Endothelial cell (in vitro differentiated cells): ENCODE data around the gene HTR1B. TPM values are rescaled to one million over a fixed set of nuclear protein-coding genes. Genes with fewer than 3 reads are reported as not detected.

Experiments
- DNase-seq: peaks from one replicate; pipeline ENCODE4 v3.0.0; 2021; ENCODE audit warnings: low spot score
- H3K27ac Mint-ChIP-seq: one replicate; pipeline ENCODE4 v1.8.0; 2021; ENCODE audit warnings: mixed read lengths, inconsistent platforms; ENCODE audit not compliant: unreplicated experiment
- H3K27me3 Mint-ChIP-seq: one replicate; pipeline ENCODE4 v1.8.0; 2021; ENCODE audit warnings: mild to moderate bottlenecking, moderate library complexity, mixed read lengths, inconsistent platforms; ENCODE audit not compliant: unreplicated experiment
- H3K36me3 Mint-ChIP-seq: one replicate; pipeline ENCODE4 v1.8.0; 2021; ENCODE audit warnings: mild to moderate bottlenecking, low read depth, mixed read lengths, inconsistent platforms; ENCODE audit not compliant: unreplicated experiment
- H3K4me1 Mint-ChIP-seq: one replicate; pipeline ENCODE4 v1.8.0; 2021; ENCODE audit warnings: mild to moderate bottlenecking, mixed read lengths, inconsistent platforms; ENCODE audit not compliant: unreplicated experiment
- H3K4me3 Mint-ChIP-seq: one replicate; pipeline ENCODE4 v1.8.0; 2021; ENCODE audit warnings: mild to moderate bottlenecking, mixed read lengths, inconsistent platforms; ENCODE audit not compliant: unreplicated experiment
- H3K9me3 Mint-ChIP-seq: one replicate; pipeline ENCODE4 v1.8.0; 2021; ENCODE audit warnings: mixed read lengths, inconsistent platforms; ENCODE audit not compliant: unreplicated experiment
- total RNA-seq: library from RNA; stranded (reverse); fragmentation: NEBNext Ultra II Directional; extraction: Animal tissue kit (Norgen Biotek cat#: 25700); gene quantifications from one replicate; pipeline ENCODE4 v1.2.1, GENCODE V29; 2021; ENCODE audit not compliant: unreplicated experiment
- TF ChIP-seq, protein P1 (sequence below): fragments of 200-600 bp; sonication (generic); IDR thresholded peaks from one replicate; pipeline ENCODE4 v1.5.0; 2021; ENCODE audit warnings: antibody characterized with exemption; ENCODE audit not compliant: unreplicated experiment

Gene HTR1B
- total RNA-seq, 1 donor from 2014 or later: 0.33 TPM

DNA sequence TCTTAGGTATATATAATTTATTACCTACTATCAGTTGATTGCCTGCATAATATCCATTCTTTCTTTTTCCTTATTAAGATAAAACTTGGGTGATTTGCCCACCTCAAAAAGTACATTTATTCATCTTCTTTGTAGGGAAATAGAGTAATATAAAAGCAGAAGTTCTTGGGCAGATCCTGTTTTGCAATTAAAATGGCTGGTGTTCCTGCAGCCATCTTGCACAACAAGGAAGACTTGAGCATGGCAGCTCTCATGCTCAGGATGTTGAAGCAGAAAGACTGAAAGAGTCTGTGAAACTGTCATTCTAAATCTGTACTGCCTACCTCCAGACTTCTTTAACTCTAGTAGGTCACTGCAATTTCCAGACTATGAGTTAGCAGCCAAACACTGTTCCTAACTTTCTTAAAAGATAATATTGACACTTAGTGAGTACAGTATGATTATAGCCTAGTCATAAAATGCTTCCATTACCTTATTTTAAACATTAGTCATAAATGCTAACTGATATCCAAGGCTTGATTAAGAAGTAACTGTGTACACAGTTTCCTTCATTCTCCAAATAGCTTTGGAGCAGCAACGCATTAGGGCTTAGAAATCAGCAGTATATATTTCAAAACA lies 24.6 kb upstream of the HTR1B start:
- TF ChIP-seq, protein P1, sequence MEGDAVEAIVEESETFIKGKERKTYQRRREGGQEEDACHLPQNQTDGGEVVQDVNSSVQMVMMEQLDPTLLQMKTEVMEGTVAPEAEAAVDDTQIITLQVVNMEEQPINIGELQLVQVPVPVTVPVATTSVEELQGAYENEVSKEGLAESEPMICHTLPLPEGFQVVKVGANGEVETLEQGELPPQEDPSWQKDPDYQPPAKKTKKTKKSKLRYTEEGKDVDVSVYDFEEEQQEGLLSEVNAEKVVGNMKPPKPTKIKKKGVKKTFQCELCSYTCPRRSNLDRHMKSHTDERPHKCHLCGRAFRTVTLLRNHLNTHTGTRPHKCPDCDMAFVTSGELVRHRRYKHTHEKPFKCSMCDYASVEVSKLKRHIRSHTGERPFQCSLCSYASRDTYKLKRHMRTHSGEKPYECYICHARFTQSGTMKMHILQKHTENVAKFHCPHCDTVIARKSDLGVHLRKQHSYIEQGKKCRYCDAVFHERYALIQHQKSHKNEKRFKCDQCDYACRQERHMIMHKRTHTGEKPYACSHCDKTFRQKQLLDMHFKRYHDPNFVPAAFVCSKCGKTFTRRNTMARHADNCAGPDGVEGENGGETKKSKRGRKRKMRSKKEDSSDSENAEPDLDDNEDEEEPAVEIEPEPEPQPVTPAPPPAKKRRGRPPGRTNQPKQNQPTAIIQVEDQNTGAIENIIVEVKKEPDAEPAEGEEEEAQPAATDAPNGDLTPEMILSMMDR: no peak
- H3K27me3 Mint-ChIP-seq: no peaks in the 10 kb centered on the region
- no peaks in the 10 kb centered on the region for H3K36me3 Mint-ChIP-seq
- no peak overlapping the region for H3K27ac Mint-ChIP-seq
- no peaks in the 10 kb centered on the region for H3K4me1 Mint-ChIP-seq
- no peaks in the 10 kb centered on the region for H3K9me3 Mint-ChIP-seq
- no peak overlapping the region for H3K4me3 Mint-ChIP-seq
- no peak for DNase-seq

DNA sequence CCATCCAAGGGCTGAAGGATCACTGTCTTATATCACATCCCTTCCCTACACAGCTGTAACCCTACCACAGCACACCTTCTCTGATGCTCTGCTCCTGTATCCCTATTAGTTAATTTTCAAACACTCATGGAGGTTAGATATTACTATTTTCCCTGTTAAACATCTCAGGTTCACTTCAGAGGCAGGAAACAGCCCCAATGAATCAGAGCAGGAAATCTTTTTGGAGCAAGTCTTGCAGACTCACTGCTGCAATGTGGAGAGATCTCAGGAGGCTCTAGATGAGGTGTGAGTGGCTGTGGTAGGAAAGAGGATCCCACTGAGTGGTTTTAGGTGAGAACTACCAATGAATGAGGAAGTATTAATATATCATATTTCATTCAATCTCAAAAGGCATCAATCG lies 19.7 kb upstream of the HTR1B start:
- Mint-ChIP-seq H3K4me1 (no peaks in the 10 kb centered on the region), H3K27ac (no peak overlapping the region), H3K36me3 (no peaks in the 10 kb centered on the region), H3K9me3 (no peaks in the 10 kb centered on the region), H3K4me3 (no peak overlapping the region), H3K27me3 (no peaks in the 10 kb centered on the region)
- no peak for DNase-seq
- TF ChIP-seq, protein P1: no peak

DNA sequence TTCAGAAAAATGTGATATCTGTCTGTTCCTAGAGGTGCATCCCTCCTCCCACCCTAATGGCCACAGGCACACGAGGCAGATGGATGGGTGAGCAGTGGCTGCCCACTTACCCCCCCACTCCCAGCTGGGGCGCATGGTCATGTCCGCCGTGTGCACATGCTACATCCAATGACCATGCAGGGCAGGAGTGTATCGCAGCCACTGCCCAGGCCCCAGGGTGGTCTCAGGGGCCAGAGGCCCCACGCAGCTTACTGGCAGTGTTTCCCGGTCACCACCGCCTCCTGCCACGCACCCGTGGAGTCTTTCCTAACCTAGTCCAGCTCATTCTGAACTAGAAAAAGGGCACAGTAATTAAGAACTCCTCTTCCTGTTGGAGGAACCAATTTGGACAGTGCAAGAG lies 11.7 kb upstream of the HTR1B start:
- H3K4me3 Mint-ChIP-seq: no peak overlapping the region
- TF ChIP-seq, protein P1: no peak
- no peak for DNase-seq
- H3K36me3 Mint-ChIP-seq: no peaks in the 10 kb centered on the region
- no peaks in the 10 kb centered on the region for H3K27me3 Mint-ChIP-seq
- H3K9me3 Mint-ChIP-seq: no peaks in the 10 kb centered on the region
- H3K4me1 Mint-ChIP-seq: no peaks in the 10 kb centered on the region
- no peak overlapping the region for H3K27ac Mint-ChIP-seq

DNA sequence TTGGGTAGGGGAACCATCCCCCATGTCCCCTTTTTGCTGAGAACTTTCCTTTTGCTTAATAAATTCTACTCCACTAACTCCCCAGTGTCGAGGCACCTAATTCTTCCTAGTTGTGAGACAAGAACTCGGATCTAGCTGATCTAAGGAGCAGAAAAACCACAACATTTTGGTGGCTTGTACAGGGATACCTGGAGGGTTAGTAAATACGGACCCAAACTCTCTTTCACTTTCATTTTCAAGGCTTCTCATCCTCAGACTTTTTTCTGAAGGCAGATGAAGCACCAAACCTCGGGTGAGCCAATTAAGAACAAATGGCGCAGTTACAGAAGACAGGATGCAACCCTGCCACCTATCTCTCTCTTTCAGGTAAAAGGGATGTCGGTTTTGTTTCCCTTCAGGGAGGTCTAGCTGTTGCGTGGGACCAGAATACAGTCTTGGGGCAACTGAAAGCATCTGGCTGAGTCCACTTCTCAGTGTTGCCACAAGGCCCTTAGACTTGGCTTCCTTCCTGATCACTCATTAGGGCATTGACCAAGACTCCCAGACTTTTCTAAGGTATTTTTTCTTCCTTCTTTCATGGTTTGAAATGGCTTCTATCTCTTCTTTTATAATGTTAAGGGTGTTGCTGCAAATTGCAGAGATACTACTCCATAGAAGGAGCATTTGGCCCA lies 11.1 kb upstream of the HTR1B start:
- Mint-ChIP-seq H3K9me3 (no peaks in the 10 kb centered on the region), H3K27ac (no peak overlapping the region)
- TF ChIP-seq, protein P1: no peak

DNA sequence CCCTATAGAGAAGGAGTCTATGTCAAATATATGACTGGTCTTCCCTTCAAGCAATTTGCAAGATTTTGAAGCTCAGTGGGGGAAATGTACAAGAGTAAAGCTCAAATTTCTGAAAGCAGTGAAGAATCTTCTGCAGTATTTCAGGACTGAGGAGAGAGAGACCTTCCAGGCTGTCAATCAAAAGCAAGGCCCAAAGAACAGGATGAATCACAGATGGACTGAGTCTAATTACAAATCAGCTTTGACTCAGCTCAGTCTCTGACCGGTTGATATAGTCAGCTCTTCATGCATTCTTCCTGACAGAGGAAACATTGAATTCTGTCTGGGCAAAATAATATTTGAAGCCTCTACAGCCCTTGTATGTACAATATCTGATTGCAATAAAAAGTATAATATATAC lies 7.7 kb upstream of the HTR1B start:
- Mint-ChIP-seq H3K4me3 (no peak overlapping the region), H3K27me3 (peaks cover 11% of the 10 kb centered on the region), H3K27ac (no peak overlapping the region), H3K4me1 (peaks cover 3% of the 10 kb centered on the region), H3K9me3 (no peaks in the 10 kb centered on the region), H3K36me3 (no peaks in the 10 kb centered on the region)
- DNase-seq: no peak
- TF ChIP-seq, protein P1: no peak

More for the DNA sequence above, 11.1 kb upstream of the HTR1B start:
- DNase-seq: no peak
- no peak overlapping the region for H3K4me3 Mint-ChIP-seq
- H3K27me3 Mint-ChIP-seq: no peaks in the 10 kb centered on the region
- no peaks in the 10 kb centered on the region for H3K36me3 Mint-ChIP-seq
- H3K4me1 Mint-ChIP-seq: no peaks in the 10 kb centered on the region
